ENCODE measurements around the gene YY1.

DNA sequence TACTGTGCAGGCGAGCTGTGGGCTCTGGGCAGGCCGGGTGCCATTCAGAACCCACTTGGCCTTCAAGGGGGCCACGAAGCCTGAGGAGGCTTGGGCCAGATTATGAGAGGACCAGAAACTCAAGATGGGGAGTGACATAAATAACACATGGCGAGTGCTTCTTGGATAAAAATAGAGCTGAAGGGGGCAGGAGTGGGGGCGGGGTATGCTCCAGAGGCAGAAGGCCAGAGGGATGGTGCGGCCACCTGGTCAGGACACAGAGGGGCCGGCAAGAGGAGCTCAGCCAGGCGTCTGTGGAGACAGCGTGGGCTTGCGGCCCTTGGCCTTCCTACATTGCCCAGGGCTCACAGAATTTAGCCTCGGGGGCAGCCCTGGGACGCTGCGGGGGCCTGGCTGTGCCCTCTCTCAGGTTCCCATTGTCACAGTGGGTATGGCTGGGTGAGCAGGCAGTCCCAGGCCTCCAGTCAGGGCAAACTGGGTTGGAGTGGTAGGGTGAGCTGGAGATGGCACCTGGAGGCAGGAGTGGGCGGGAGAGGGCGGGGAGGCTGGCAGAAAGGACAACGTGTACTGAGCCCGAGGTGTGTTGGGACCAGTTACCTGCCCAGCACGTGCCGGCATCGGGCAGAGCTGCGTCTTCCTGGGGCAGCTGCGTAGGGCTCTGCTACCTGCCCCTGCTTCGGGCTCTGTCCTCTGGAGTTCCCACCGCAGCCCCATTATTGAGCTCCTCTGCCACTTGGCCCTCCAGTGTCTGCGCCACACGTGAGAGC, 74.7 kb downstream of the YY1 start:
- TF ChIP-seq, protein P1, sequence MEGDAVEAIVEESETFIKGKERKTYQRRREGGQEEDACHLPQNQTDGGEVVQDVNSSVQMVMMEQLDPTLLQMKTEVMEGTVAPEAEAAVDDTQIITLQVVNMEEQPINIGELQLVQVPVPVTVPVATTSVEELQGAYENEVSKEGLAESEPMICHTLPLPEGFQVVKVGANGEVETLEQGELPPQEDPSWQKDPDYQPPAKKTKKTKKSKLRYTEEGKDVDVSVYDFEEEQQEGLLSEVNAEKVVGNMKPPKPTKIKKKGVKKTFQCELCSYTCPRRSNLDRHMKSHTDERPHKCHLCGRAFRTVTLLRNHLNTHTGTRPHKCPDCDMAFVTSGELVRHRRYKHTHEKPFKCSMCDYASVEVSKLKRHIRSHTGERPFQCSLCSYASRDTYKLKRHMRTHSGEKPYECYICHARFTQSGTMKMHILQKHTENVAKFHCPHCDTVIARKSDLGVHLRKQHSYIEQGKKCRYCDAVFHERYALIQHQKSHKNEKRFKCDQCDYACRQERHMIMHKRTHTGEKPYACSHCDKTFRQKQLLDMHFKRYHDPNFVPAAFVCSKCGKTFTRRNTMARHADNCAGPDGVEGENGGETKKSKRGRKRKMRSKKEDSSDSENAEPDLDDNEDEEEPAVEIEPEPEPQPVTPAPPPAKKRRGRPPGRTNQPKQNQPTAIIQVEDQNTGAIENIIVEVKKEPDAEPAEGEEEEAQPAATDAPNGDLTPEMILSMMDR (IDR thresholded peaks at IDR 0.05): no peak
- no peak for TF ChIP-seq ZFX (IDR thresholded peaks at IDR 0.05; ENCODE audit: borderline replicate concordance)
